ENCODE measurements around the gene CBLL1. TPM values are rescaled to one million over a fixed set of nuclear protein-coding genes. Genes with fewer than 3 reads are reported as not detected.

Gene CBLL1, protein sequence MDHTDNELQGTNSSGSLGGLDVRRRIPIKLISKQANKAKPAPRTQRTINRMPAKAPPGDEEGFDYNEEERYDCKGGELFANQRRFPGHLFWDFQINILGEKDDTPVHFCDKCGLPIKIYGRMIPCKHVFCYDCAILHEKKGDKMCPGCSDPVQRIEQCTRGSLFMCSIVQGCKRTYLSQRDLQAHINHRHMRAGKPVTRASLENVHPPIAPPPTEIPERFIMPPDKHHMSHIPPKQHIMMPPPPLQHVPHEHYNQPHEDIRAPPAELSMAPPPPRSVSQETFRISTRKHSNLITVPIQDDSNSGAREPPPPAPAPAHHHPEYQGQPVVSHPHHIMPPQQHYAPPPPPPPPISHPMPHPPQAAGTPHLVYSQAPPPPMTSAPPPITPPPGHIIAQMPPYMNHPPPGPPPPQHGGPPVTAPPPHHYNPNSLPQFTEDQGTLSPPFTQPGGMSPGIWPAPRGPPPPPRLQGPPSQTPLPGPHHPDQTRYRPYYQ
- total RNA-seq: 10.2 and 17.5 TPM in 2 replicates

DNA sequence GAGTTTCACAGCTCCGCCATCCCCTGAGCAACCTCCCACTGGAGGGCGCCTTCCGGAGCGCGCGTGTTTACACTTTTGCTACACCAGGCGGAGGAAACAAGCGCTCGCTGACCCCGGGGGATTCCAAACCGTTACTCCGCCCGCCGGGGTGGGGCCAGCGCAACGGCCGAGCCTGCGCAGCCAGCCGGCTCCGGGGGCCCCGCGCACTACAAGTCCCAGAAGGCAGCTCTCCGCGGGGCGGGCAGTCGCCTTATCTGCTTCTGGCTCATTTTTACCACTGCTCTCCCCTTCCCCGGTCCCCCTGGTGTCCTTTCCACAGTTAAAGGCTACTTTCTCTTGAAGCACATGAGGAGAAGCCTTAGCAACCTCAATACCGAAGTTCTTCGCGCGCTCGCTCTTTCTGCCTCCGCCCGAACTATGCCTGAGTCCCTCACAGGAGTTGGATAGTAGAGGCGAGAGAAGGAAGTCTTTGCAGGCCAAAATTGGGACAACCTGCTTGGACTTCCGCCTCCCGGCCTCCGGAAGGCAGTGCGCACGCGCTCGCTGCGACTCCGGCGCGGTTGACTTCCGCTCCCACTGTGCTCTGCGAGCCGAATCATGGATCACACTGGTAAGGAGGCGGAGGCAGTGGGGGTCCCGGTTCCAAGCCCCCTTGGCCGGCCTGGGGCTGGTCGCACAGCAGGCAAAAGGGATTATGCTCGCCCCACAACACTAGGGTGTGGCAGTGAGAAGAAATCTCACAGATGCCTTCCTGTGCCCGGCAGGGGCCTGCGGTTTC is at the start of gene CBLL1:
CBLL1 (plus strand) TSS at position 576 of the 778 bp plus-strand sequence; CDS start at position 598, 22 bp downstream.

GRCh38 chr7:107803009-107803610 is 59.2 kb downstream of the CBLL1 start, which contains the start of gene SLC26A3:
Gene SLC26A3 (minus strand): TSS chr7:107803223. CDS start chr7:107794509, 8,714 bp downstream.

Other genes starting within 250 kb of the CBLL1 start
- 19.0 and 26.4 TPM in 2 replicates for gene COG5, start 180.2 kb upstream of the CBLL1 start, total RNA-seq
- 2.9 and 4.4 TPM in 2 replicates for gene DUS4L, start 180.2 kb upstream of the CBLL1 start, total RNA-seq
- 74.1 and 79.2 TPM in 2 replicates for gene BCAP29, start 163.9 kb upstream of the CBLL1 start, total RNA-seq
- gene SLC26A4, start 83.3 kb upstream of the CBLL1 start, total RNA-seq: 3.4 and 4.9 TPM in 2 replicates
- gene SLC26A3, start 59.1 kb downstream of the CBLL1 start, total RNA-seq: not detected in 2 replicates
- 48.0 and 56.1 TPM in 2 replicates for gene DLD, start 147.0 kb downstream of the CBLL1 start, total RNA-seq